Upper lobe of right lung (tissue), 1 donor: ENCODE data around the gene FOXN3. TPM values are rescaled to one million over a fixed set of nuclear protein-coding genes. Genes with fewer than 3 reads are reported as not detected.

Experiments used
- ATAC-seq: fragments of 200-7000 bp; cut with Tn5 transposase; one replicate; pipeline ENCODE4 v1.9.1; 2020; ENCODE audit warnings: mild to moderate bottlenecking, moderate library complexity
- DNase-seq: peaks from one replicate; pipeline ENCODE4 v3.0.0-alpha.2; 2020
- H3K27ac ChIP-seq: fragments of 200-600 bp; one replicate; pipeline ENCODE4 v1.8.0; 2022
- H3K27me3 ChIP-seq: fragments of 200-600 bp; one replicate; pipeline ENCODE4 v1.8.0; 2022; ENCODE audit warnings: mild to moderate bottlenecking
- H3K36me3 ChIP-seq: fragments of 200-600 bp; one replicate; pipeline ENCODE4 v1.8.0; 2022
- H3K4me1 ChIP-seq: fragments of 200-600 bp; one replicate; pipeline ENCODE4 v1.8.0; 2022
- H3K4me3 ChIP-seq: fragments of 200-600 bp; one replicate; pipeline ENCODE4 v1.8.0; 2022; ENCODE audit warnings: mild to moderate bottlenecking
- H3K9me3 ChIP-seq: fragments of 200-600 bp; one replicate; pipeline ENCODE4 v1.8.0; 2022
- intact Hi-C: fragments of 100-400 bp; cut with DNase I; formaldehyde crosslinking; loops from one replicate; pipeline ENCODE4 v1.11.0; 2022
- total RNA-seq: library from RNA; stranded (reverse); fragmentation: NEBNext Ultra II Directional; extraction: Animal tissue kit (Norgen Biotek cat#: 25700); gene quantifications from one replicate; pipeline ENCODE4 v1.2.1, GENCODE V29; 2021
- TF ChIP-seq, protein P1 (sequence below): fragments of 200-600 bp; IDR thresholded peaks from one replicate; pipeline ENCODE4 v1.8.0; 2022; ENCODE audit warnings: antibody characterized with exemption
- donor health status: DM: no; HTN: yes; CAD: no; lungs with severe emphysema.

The FOXN3 gene
- total RNA-seq, 1 donor from 2014 or later = 103 TPM

- H3K27me3 ChIP-seq = no peaks in the 10 kb centered on the region
- TF ChIP-seq, protein P1, sequence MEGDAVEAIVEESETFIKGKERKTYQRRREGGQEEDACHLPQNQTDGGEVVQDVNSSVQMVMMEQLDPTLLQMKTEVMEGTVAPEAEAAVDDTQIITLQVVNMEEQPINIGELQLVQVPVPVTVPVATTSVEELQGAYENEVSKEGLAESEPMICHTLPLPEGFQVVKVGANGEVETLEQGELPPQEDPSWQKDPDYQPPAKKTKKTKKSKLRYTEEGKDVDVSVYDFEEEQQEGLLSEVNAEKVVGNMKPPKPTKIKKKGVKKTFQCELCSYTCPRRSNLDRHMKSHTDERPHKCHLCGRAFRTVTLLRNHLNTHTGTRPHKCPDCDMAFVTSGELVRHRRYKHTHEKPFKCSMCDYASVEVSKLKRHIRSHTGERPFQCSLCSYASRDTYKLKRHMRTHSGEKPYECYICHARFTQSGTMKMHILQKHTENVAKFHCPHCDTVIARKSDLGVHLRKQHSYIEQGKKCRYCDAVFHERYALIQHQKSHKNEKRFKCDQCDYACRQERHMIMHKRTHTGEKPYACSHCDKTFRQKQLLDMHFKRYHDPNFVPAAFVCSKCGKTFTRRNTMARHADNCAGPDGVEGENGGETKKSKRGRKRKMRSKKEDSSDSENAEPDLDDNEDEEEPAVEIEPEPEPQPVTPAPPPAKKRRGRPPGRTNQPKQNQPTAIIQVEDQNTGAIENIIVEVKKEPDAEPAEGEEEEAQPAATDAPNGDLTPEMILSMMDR = no peak
- no peak for DNase-seq
- H3K27ac ChIP-seq = no peak overlapping the region
- H3K36me3 ChIP-seq = no peaks in the 10 kb centered on the region
- H3K4me1 ChIP-seq = peaks cover 4% of the 10 kb centered on the region
- ATAC-seq = peak; percentile 16
- H3K4me3 ChIP-seq = no peak overlapping the region
- H3K9me3 ChIP-seq = no peaks in the 10 kb centered on the region
- intact Hi-C loops = no loop called here
Measured at GRCh38 chr14:89241257-89241656, 175.8 kb downstream of the FOXN3 start.

- Histone ChIP-seq H3K27ac (no peak overlapping the region), H3K36me3 (no peaks in the 10 kb centered on the region), H3K4me1 (peaks cover 4% of the 10 kb centered on the region), H3K27me3 (no peaks in the 10 kb centered on the region), H3K9me3 (no peaks in the 10 kb centered on the region), H3K4me3 (no peak overlapping the region)
- peak; percentile 24 for ATAC-seq
- DNase-seq = no peak
- TF ChIP-seq, protein P1 = no peak
- intact Hi-C loops = no loop called here
Measured at GRCh38 chr14:89240414-89240813, 176.6 kb downstream of the FOXN3 start.

DNA sequence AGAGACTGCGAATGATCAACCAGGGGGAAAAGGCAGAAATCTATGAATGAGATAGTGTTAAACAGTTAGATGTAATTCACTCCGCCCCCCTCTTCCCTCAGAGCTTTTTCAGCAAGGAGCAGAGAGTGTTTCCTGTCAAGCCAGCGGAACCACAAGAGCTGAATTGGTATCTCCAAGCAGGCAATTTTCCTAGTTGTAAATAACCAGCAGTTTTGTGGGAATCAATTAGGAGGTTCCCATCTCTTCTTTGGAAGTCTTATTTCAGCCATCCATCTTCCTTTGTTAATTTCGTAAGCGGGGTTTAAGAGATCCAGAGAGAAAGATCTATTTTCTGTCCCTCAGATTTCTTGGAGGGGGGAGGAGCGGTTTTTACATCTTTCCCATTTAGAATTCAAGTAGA is 178.0 kb downstream of the FOXN3 start:
- Histone ChIP-seq H3K27me3 (no peaks in the 10 kb centered on the region), H3K36me3 (no peaks in the 10 kb centered on the region), H3K4me1 (peaks cover 4% of the 10 kb centered on the region), H3K9me3 (no peaks in the 10 kb centered on the region), H3K27ac (no peak overlapping the region), H3K4me3 (no peak overlapping the region)
- intact Hi-C loops = no loop called here
- no peak for DNase-seq
- TF ChIP-seq, protein P1 = no peak
- ATAC-seq = no peak

DNA sequence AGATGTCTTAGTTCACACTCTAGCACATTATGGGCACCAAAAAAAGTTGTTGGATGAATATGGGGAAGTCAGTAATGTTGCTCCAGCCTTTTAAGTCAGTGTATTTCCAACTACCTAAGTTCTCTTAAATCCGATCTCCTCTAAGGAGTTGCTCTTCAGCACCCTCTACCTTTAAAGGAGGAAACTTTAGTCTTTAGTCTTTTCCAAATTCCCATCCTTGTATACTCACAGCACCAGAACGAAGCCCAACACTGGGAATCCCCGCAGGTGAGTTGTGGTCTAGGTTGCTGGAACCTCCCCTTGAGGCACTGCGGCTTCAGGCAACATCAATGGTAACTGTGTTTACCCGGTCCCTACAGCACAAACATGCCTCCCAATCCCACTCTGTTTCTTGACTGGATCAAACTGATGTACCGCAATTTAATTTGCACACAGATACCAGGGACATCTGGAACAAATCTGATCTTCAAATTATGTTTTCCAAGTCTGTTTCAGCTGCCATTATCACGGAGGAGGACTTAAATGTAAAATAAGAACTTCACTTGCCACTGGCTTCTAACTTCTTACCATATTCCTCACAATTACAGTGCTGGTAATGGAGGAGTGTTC is 179.0 kb downstream of the FOXN3 start:
- Histone ChIP-seq H3K36me3 (no peaks in the 10 kb centered on the region), H3K27me3 (no peaks in the 10 kb centered on the region), H3K9me3 (no peaks in the 10 kb centered on the region), H3K4me3 (no peak overlapping the region), H3K27ac (no peak overlapping the region), H3K4me1 (no peaks in the 10 kb centered on the region)
- DNase-seq = no peak
- TF ChIP-seq, protein P1 = peak; percentile 39
- intact Hi-C loops = no loop called here
- peak; percentile 45 for ATAC-seq

DNA sequence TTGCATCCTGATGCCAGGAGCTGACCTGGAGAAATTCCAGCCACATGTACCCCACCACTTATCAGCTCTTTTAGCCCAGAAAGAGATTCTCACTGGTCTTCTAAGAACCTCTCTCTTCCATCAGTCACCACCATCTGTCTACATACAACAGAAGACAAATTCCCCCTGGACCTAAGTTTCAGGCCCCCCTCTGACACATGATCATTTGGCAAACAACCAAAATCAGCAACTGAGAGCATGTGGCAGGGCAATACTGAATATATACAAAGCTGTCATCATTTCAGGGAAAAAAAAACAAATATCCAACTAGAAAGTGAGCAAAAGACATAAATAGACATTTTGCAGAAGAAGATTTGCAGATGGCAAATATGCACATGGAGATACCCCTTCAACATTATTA is 180.2 kb downstream of the FOXN3 start:
- Histone ChIP-seq H3K4me3 (no peak overlapping the region), H3K9me3 (no peaks in the 10 kb centered on the region), H3K27me3 (no peaks in the 10 kb centered on the region), H3K36me3 (no peaks in the 10 kb centered on the region), H3K27ac (no peak overlapping the region), H3K4me1 (no peaks in the 10 kb centered on the region)
- no peak for ATAC-seq
- intact Hi-C loops = no loop called here
- DNase-seq = no peak
- TF ChIP-seq, protein P1 = no peak

- H3K4me1 ChIP-seq = no peaks in the 10 kb centered on the region
- TF ChIP-seq, protein P1 = no peak
- no peak for ATAC-seq
- no peaks in the 10 kb centered on the region for H3K36me3 ChIP-seq
- no peaks in the 10 kb centered on the region for H3K27me3 ChIP-seq
- H3K9me3 ChIP-seq = no peaks in the 10 kb centered on the region
- DNase-seq = no peak
- H3K4me3 ChIP-seq = no peak overlapping the region
- H3K27ac ChIP-seq = no peak overlapping the region
- intact Hi-C loops = no loop called here
Measured at GRCh38 chr14:89233184-89233583, 183.8 kb downstream of the FOXN3 start.
